Adrenal gland (tissue), 5 donors: ENCODE data around the gene GYG2.

Experiments used
- POLR2A ChIP-seq, 2 donors: fragments of 450-650 bp; IDR thresholded peaks; one replicate each; pipeline ENCODE4 v1.6.1; 2017; ENCODE audit warnings: antibody characterized with exemption in 2 of 2, mild to moderate bottlenecking in 2 of 2, moderate library complexity in 1 of 2
- TF ChIP-seq, protein P1 (sequence below), 6 experiments: fragments of 450-650 bp in 4 of 6; fragments of 200-600 bp in 2 of 6; sonication (generic) in 1 of 6; IDR thresholded peaks; 1 replicate in 5 of 6; 2 replicates in 1 of 6; pipeline versions ENCODE4 v1.5.1 to v1.8.0; 2016 to 2021; ENCODE audit warnings: antibody characterized with exemption in 6 of 6, mild to moderate bottlenecking in 2 of 6, moderate library complexity in 1 of 6
- donor health status: DM: no; HTN: no; CAD: no.

DNA sequence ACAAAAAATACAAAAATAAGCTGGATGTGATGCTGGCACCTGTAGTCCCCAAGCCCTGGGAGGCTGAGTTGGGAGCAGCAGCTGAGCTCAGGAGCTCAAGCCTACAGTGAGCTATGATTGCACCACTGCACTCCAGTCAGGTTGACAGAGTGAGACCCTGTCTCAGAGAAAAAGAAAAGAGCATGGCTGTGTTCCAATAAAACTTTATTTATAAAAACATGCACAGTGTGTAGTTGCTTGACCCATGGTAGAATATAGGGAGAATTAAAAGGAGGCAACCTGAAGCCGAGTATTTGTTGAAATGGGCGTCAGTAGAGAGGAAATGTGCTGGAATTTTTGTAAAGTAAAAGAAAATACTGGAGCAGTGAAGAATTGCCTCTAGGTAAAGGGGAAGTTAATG lies 27.0 kb downstream of the GYG2 start:
- no peak for TF ChIP-seq POLR2A (IDR thresholded peaks at IDR 0.05)
- TF ChIP-seq, protein P1, sequence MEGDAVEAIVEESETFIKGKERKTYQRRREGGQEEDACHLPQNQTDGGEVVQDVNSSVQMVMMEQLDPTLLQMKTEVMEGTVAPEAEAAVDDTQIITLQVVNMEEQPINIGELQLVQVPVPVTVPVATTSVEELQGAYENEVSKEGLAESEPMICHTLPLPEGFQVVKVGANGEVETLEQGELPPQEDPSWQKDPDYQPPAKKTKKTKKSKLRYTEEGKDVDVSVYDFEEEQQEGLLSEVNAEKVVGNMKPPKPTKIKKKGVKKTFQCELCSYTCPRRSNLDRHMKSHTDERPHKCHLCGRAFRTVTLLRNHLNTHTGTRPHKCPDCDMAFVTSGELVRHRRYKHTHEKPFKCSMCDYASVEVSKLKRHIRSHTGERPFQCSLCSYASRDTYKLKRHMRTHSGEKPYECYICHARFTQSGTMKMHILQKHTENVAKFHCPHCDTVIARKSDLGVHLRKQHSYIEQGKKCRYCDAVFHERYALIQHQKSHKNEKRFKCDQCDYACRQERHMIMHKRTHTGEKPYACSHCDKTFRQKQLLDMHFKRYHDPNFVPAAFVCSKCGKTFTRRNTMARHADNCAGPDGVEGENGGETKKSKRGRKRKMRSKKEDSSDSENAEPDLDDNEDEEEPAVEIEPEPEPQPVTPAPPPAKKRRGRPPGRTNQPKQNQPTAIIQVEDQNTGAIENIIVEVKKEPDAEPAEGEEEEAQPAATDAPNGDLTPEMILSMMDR (IDR thresholded peaks at IDR 0.05): no peak
